ENCODE results near the gene RGS3. TPM values are rescaled to one million over a fixed set of nuclear protein-coding genes. Genes with fewer than 3 reads are reported as not detected.

The RGS3 gene
- total and polyA plus RNA-seq, 7 donors: 26.9 to 50.7 (median 38.3) TPM

DNA sequence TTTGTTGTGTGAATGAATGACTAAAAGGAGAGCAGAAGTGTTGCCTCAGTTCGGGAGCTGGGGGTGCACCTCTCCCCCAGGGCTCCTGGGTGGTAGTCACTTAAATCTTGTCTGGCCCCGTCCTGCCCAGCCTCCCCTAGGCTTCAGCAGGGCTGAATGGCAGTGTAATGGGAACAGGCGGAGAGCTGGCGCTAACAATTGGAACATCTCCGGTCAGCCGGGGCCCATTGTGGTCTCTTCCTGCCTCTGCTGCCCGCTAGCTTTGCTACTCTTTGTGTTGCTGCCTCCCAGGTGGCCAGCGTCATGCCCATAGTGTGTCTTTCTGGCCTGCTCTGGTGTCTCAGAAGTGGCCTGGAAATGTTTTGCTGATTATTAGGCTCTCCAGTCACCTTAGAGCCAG, 62.3 kb downstream of the RGS3 start:
- Histone ChIP-seq H3K4me1 (peaks cover 0 to 79% (median 74%) of the 10 kb centered on the region in 4 donors), H3K27me3 (no peaks in the 10 kb centered on the region), H3K27ac (peak overlapping the region; percentile 74 to 83 (median 80)), H3K36me3 (peaks cover 0 to 22% (median 13%) of the 10 kb centered on the region in 4 donors), H3K4me3 (no peak overlapping the region), H3K9me3 (no peaks in the 10 kb centered on the region)
- no peak for DNase-seq
- TF ChIP-seq EP300 (IDR thresholded peaks at IDR 0.05) (no peak), POLR2AphosphoS5 (IDR thresholded peaks at IDR 0.05) (no peak), POLR2A (IDR thresholded peaks at IDR 0.05) (no peak)
- TF ChIP-seq, protein P1, sequence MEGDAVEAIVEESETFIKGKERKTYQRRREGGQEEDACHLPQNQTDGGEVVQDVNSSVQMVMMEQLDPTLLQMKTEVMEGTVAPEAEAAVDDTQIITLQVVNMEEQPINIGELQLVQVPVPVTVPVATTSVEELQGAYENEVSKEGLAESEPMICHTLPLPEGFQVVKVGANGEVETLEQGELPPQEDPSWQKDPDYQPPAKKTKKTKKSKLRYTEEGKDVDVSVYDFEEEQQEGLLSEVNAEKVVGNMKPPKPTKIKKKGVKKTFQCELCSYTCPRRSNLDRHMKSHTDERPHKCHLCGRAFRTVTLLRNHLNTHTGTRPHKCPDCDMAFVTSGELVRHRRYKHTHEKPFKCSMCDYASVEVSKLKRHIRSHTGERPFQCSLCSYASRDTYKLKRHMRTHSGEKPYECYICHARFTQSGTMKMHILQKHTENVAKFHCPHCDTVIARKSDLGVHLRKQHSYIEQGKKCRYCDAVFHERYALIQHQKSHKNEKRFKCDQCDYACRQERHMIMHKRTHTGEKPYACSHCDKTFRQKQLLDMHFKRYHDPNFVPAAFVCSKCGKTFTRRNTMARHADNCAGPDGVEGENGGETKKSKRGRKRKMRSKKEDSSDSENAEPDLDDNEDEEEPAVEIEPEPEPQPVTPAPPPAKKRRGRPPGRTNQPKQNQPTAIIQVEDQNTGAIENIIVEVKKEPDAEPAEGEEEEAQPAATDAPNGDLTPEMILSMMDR (IDR thresholded peaks at IDR 0.05): no peak
- 91 to 94% methylated on average over 8 of the region's 8 CpGs for WGBS, 2 donors
- intact Hi-C loops (cut with DNase I): loop anchor here (5.0 kb wide), 1 partner anchor 41 kb away; no protein-coding TSS in a partner anchor

DNA sequence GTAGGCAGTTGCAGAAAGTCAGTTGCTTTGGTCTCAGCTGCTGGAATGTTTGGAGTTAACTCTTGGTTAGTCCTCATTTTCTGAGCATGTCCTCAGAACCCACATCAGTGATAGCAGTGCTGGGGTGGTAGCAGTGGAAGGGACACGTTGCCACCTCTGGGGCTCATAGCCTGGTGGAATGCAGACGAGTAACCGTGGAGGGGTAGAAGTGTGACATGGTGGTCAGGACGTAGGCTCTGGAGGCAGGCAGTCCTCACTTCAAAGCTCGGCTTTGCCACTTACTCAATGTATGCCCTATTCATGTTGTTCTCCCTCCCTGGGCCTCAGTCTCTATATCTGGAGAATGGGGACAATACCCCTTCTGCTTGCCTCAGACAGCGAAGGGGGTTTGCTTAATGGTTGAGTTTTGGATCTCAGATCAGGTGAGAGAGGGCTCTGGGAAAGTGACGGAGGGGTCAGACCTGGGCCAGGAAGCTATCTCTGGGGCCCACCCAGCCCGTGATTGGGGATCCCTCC, 62.8 kb downstream of the RGS3 start:
- WGBS, 2 donors: 92 to 94% methylated on average over 8 of the region's 8 CpGs
- Histone ChIP-seq H3K27ac (peak overlapping the region; percentile 74 to 83 (median 80)), H3K27me3 (no peaks in the 10 kb centered on the region), H3K4me3 (no peak overlapping the region), H3K9me3 (no peaks in the 10 kb centered on the region), H3K36me3 (peaks cover 0 to 22% (median 13%) of the 10 kb centered on the region in 4 donors), H3K4me1 (peaks cover 0 to 77% (median 73%) of the 10 kb centered on the region in 4 donors)
- intact Hi-C loops (cut with DNase I): loop anchor here (5.0 kb wide), 1 partner anchor 41 kb away; no protein-coding TSS in a partner anchor
- TF ChIP-seq POLR2A (IDR thresholded peaks at IDR 0.05): no peak
- no peak for TF ChIP-seq EP300 (IDR thresholded peaks at IDR 0.05)
- no peak for TF ChIP-seq POLR2AphosphoS5 (IDR thresholded peaks at IDR 0.05)
- no peak for DNase-seq

DNA sequence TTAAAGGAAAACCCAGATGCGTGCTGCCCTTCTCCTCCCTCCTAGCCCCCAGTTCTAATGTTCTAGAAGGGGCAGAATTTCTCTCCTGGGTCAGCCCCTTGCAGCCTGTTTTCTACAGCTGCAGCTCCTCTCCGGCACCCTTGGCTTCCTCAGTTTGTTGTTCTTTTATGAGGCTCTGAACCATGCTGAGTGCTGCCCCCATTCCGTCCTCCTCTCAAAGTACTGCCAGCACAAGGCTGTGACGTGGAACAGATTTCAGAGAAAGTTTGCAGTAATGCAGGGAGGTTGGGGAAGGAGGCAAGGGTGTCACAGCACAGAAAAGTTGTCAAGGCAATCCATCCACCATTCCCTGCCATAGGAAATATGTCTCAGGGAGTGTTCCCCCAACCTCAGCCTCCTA, 63.3 kb downstream of the RGS3 start:
- H3K27ac ChIP-seq: peak overlapping the region; percentile 74 to 83 (median 80)
- intact Hi-C loops (cut with DNase I): loop anchor here (5.0 kb wide), 1 partner anchor 40 kb away; no protein-coding TSS in a partner anchor
- WGBS, 2 donors: 76 to 87% methylated on average over 4 of the region's 4 CpGs

DNA sequence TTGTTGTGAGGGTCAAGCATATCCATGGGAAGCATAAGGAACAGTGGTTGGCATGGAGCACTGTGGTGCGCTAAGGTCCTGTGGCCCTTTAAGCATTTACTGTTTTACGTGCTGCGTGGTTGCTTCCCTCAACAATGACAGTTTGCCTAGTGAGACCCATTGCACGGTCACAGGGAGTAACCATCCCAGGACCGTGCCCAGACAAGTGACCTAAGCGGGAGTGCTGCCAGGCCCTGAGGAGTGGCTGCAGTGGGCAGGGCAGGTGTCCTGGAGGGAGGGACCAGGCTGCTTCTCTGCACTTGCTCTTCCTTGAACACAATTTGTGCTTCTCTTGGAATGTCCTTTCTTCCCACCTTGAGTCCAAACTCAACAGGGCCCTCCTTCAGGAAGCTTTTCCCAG, 64.6 kb downstream of the RGS3 start:
- H3K27me3 ChIP-seq: no peaks in the 10 kb centered on the region
- no peak overlapping the region for H3K4me3 ChIP-seq
- intact Hi-C loops (cut with DNase I): loop anchor here (5.0 kb wide), 1 partner anchor 39 kb away; no protein-coding TSS in a partner anchor
- no peak for TF ChIP-seq POLR2A (IDR thresholded peaks at IDR 0.05)
- no peak for TF ChIP-seq EP300 (IDR thresholded peaks at IDR 0.05)
- TF ChIP-seq, protein P1 (IDR thresholded peaks at IDR 0.05): no peak
- no peak for TF ChIP-seq POLR2AphosphoS5 (IDR thresholded peaks at IDR 0.05)
- DNase-seq: peak; percentile 64
- peaks cover 0 to 22% (median 13%) of the 10 kb centered on the region in 4 donors for H3K36me3 ChIP-seq
- H3K9me3 ChIP-seq: no peaks in the 10 kb centered on the region
- 25 to 80% methylated on average over 6 of the region's 6 CpGs for WGBS, 2 donors
- peak overlapping the region; percentile 74 to 83 (median 80) for H3K27ac ChIP-seq
- H3K4me1 ChIP-seq: peaks cover 0 to 59% (median 55%) of the 10 kb centered on the region in 4 donors

More for the DNA sequence above, 63.3 kb downstream of the RGS3 start:
- Histone ChIP-seq H3K4me3 (no peak overlapping the region), H3K4me1 (peaks cover 0 to 72% (median 68%) of the 10 kb centered on the region in 4 donors), H3K9me3 (no peaks in the 10 kb centered on the region), H3K27me3 (no peaks in the 10 kb centered on the region), H3K36me3 (peaks cover 0 to 22% (median 13%) of the 10 kb centered on the region in 4 donors)
- DNase-seq: peak; percentile 81
- TF ChIP-seq POLR2A (IDR thresholded peaks at IDR 0.05) (no peak), EP300 (IDR thresholded peaks at IDR 0.05) (no peak), POLR2AphosphoS5 (IDR thresholded peaks at IDR 0.05) (peak in 3 of 4 donors; percentile 48 to 61 (median 49))
- TF ChIP-seq, protein P1 (IDR thresholded peaks at IDR 0.05): no peak

DNA sequence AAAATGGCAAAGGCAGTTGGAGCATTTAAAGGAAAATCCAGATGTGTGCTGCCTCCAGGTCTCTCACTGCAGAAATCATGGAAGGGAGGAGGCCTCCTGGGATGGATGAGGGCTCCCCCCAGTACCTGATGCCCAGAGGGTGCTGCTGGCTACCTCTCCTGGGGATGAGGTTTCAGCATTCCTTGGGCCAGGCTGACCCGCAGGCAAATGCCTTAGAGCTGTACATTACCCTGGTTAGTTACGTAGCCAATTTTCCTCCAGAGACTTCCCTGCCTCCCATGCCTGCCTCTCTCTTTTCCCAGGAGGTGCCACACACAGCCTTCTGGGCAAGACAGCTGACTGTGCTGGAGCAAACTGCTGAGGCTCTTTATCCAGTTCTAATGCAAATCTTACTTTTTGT, 65.3 kb downstream of the RGS3 start:
- DNase-seq: no peak
- H3K27ac ChIP-seq: peak overlapping the region in 2 of 4 donors; percentile 74 to 83
- H3K36me3 ChIP-seq: peaks cover 0 to 22% (median 13%) of the 10 kb centered on the region in 4 donors
- intact Hi-C loops (cut with DNase I): loop anchor here (5.0 kb wide), 1 partner anchor 38 kb away; no protein-coding TSS in a partner anchor
- 93 to 96% methylated on average over 2 of the region's 2 CpGs for WGBS, 2 donors
- no peaks in the 10 kb centered on the region for H3K9me3 ChIP-seq
- TF ChIP-seq, protein P1 (IDR thresholded peaks at IDR 0.05): no peak
- TF ChIP-seq POLR2AphosphoS5 (IDR thresholded peaks at IDR 0.05) (no peak), POLR2A (IDR thresholded peaks at IDR 0.05) (no peak), EP300 (IDR thresholded peaks at IDR 0.05) (no peak)
- H3K27me3 ChIP-seq: no peaks in the 10 kb centered on the region
- H3K4me1 ChIP-seq: peaks cover 0 to 52% (median 48%) of the 10 kb centered on the region in 4 donors
- no peak overlapping the region for H3K4me3 ChIP-seq

All from sigmoid colon (tissue), 7 donors.